Gastroesophageal sphincter (tissue), 4 donors: ENCODE results near the gene KIF21A. TPM values are rescaled to one million over a fixed set of nuclear protein-coding genes. Genes with fewer than 3 reads are reported as not detected.

Experiments
- ATAC-seq: fragments of 150-250 bp; one replicate; pipeline ENCODE4 v1.9.1; 2016; ENCODE audit warnings: mild to moderate bottlenecking, moderate library complexity
- H3K27ac ChIP-seq, 4 donors: fragments of 200-600 bp; sonication (generic) in 3 of 4; 1 replicate in 3 of 4; 2 replicates in 1 of 4; pipeline ENCODE4 v1.5.1; 2016 to 2019
- H3K27me3 ChIP-seq: fragments of 200-600 bp; sonication (generic); one replicate; pipeline ENCODE4 v1.5.1; 2019
- H3K36me3 ChIP-seq, 2 donors: fragments of 200-600 bp; sonication (generic); one replicate each; pipeline ENCODE4 v1.5.1; 2019; ENCODE audit warnings: control low read depth in 1 of 2
- H3K4me1 ChIP-seq, 3 donors: fragments of 200-600 bp; sonication (generic); 1 replicate in 2 of 3; 2 replicates in 1 of 3; pipeline ENCODE4 v1.5.1; 2016 to 2019; ENCODE audit warnings: control low read depth in 2 of 3
- H3K4me3 ChIP-seq, 2 donors: fragments of 200-600 bp; sonication (generic); one replicate each; pipeline ENCODE4 v1.5.1; 2019; ENCODE audit warnings: mild to moderate bottlenecking in 1 of 2, moderate library complexity in 1 of 2
- H3K9me3 ChIP-seq, 3 donors: fragments of 200-600 bp; sonication (generic); one replicate each; pipeline ENCODE4 v1.5.1; 2017 to 2019; ENCODE audit warnings: control low read depth in 2 of 3
- EP300 ChIP-seq: sonication (generic); formaldehyde crosslinking; IDR thresholded peaks from one replicate; pipeline ENCODE4 v1.6.1; 2017; ENCODE audit warnings: antibody characterized with exemption, mild to moderate bottlenecking
- POLR2A ChIP-seq, 2 donors: fragments of 450-650 bp; IDR thresholded peaks; one replicate each; pipeline ENCODE4 v1.6.1; 2017; ENCODE audit warnings: antibody characterized with exemption in 2 of 2, mild to moderate bottlenecking in 2 of 2, moderate library complexity in 1 of 2
- POLR2AphosphoS5 ChIP-seq: sonication (generic); formaldehyde crosslinking; IDR thresholded peaks from one replicate; pipeline ENCODE4 v1.6.1; 2017; ENCODE audit warnings: antibody characterized with exemption
- WGBS, 2 donors: methylation state at CpG; one replicate each; pipeline ENCODE4 v1.1.5; 2018; ENCODE audit warnings: low coverage in 1 of 2; 5-methylcytosine and 5-hydroxymethylcytosine counted together
- total RNA-seq, 4 donors: library from RNA; depleted of rRNA; stranded (reverse); fragments of >200 nt; gene quantifications; one replicate each; pipeline ENCODE4 v1.1.0, GENCODE V29; 2016
- TF ChIP-seq, protein P1 (sequence below), 4 experiments: fragments of 200-600 bp in 2 of 4; fragments of 450-650 bp in 2 of 4; sonication (generic) in 1 of 4; IDR thresholded peaks; one replicate each; pipeline ENCODE4 v1.5.1; 2017 to 2019; ENCODE audit warnings: antibody characterized with exemption in 4 of 4, mild to moderate bottlenecking in 2 of 4, moderate library complexity in 2 of 4

Gene KIF21A
- total RNA-seq, 4 donors from 2014 or later: 6.7 to 27.2 (median 10.9) TPM

DNA sequence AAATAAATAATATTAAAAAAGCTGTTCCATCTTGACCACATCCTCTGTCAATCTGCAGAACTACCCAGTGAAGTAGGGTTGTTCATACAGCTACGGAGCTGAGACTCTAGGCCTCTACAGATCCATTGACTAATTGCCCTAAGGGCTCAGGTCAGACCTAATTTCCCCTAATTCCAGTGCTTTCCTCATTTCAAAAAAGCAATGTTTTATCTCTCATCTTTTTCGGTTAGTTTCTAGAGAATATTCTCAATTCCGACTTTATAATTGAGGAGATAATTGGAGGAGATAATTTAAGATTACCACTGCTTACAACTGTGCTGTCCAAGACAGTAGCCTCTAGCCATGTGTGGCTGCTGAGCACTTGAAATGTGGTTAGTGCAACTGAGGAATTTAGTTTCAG lies 167.1 kb downstream of the KIF21A start:
- no peak for TF ChIP-seq POLR2AphosphoS5
- no peak for TF ChIP-seq POLR2A (IDR thresholded peaks at IDR 0.05)
- TF ChIP-seq, protein P1, sequence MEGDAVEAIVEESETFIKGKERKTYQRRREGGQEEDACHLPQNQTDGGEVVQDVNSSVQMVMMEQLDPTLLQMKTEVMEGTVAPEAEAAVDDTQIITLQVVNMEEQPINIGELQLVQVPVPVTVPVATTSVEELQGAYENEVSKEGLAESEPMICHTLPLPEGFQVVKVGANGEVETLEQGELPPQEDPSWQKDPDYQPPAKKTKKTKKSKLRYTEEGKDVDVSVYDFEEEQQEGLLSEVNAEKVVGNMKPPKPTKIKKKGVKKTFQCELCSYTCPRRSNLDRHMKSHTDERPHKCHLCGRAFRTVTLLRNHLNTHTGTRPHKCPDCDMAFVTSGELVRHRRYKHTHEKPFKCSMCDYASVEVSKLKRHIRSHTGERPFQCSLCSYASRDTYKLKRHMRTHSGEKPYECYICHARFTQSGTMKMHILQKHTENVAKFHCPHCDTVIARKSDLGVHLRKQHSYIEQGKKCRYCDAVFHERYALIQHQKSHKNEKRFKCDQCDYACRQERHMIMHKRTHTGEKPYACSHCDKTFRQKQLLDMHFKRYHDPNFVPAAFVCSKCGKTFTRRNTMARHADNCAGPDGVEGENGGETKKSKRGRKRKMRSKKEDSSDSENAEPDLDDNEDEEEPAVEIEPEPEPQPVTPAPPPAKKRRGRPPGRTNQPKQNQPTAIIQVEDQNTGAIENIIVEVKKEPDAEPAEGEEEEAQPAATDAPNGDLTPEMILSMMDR (IDR thresholded peaks at IDR 0.05): no peak
- no peak for TF ChIP-seq EP300
- no peak for ATAC-seq
- Histone ChIP-seq H3K9me3 (no peaks in the 10 kb centered on the region), H3K4me1 (no peaks in the 10 kb centered on the region), H3K27me3 (no peaks in the 10 kb centered on the region), H3K4me3 (no peak overlapping the region), H3K27ac (no peak overlapping the region), H3K36me3 (no peaks in the 10 kb centered on the region)
- WGBS, 2 donors: 79 to 81% methylated on average over 3 of the region's 3 CpGs

DNA sequence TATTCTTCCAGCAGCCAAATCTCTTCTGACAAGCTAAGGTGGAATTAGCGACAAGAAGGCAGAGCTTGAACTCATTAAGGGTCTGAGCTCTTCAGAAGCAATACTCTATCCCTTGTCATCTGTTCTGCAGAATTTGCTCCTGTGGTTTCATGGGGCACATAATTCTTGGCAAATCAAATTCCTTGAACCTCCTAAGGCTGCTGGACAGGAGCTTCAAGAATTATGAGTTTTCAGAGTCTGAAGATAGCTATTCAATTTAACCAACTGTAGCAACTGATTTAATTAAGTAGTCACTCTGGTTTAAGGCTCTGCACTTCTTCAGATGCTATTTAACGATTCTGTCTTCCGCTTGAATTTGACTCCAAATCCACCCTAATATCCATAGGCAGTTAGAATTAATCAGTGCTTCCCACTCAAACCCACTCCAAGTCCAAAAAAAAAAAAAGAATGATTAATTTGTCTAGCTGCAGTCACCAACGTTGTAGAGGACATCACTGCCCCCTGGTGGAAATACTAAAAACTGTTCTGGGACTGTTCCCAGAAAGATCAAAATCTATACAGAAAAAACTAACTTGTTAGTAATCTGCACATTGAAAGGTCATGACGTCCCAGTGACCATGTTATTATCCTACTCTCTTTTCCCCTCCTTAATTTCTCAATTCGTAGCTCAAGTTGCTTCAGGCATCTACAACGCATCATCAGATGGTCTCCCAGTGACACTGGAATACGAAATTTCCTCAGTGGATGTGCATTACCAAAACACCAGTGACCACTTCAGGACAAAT lies 169.9 kb downstream of the KIF21A start:
- no peak for ATAC-seq

GRCh38 chr12:39269492-39269891 lies 173.4 kb downstream of the KIF21A start:
- TF ChIP-seq, protein P1 (IDR thresholded peaks at IDR 0.05): no peak
- TF ChIP-seq POLR2A (IDR thresholded peaks at IDR 0.05): no peak
- TF ChIP-seq POLR2AphosphoS5: no peak
- no peak for TF ChIP-seq EP300
- Histone ChIP-seq H3K27ac (no peak overlapping the region), H3K27me3 (no peaks in the 10 kb centered on the region), H3K4me3 (no peak overlapping the region), H3K36me3 (no peaks in the 10 kb centered on the region), H3K9me3 (no peaks in the 10 kb centered on the region), H3K4me1 (no peaks in the 10 kb centered on the region)
- 89 to 93% methylated on average over 4 to 5 of the region's 5 CpGs for WGBS, 2 donors
- no peak for ATAC-seq

More for the DNA sequence above, 169.9 kb downstream of the KIF21A start:
- H3K27me3 ChIP-seq: no peaks in the 10 kb centered on the region
- H3K36me3 ChIP-seq: no peaks in the 10 kb centered on the region
- TF ChIP-seq EP300: no peak
- TF ChIP-seq, protein P1 (IDR thresholded peaks at IDR 0.05): peak; percentile 19 to 66 (median 43)
- 22 to 28% methylated on average over 7 to 8 of the region's 8 CpGs for WGBS, 2 donors
- H3K9me3 ChIP-seq: no peaks in the 10 kb centered on the region
- H3K4me3 ChIP-seq: no peak overlapping the region
- H3K4me1 ChIP-seq: no peaks in the 10 kb centered on the region
- H3K27ac ChIP-seq: no peak overlapping the region

DNA sequence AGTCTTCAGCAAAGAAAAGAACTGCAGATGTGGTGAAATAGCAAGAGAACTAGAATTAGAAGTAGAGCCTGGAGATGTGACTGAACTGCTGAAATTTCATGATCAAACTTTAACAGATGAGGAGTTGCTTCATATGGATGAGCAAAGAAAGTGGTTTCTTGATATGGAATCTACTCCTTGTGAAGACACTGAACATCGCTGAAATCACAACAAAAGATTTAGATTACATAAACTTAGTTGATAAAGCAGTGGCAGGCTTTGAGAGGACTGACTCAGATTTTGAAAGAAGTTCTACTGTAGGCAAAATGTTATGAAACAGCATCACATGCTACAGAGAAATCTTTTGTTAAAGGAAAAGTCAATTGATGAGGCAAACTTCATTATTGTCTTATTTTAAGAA lies 175.0 kb downstream of the KIF21A start:
- TF ChIP-seq POLR2AphosphoS5 (no peak), POLR2A (IDR thresholded peaks at IDR 0.05) (no peak), EP300 (no peak)
- TF ChIP-seq, protein P1 (IDR thresholded peaks at IDR 0.05): no peak
- no peaks in the 10 kb centered on the region for H3K9me3 ChIP-seq
- H3K4me1 ChIP-seq: no peaks in the 10 kb centered on the region
- WGBS, 2 donors: 47 to 71% methylated on average over 1 of the region's 1 CpG
- H3K36me3 ChIP-seq: no peaks in the 10 kb centered on the region
- H3K27ac ChIP-seq: no peak overlapping the region
- H3K27me3 ChIP-seq: no peaks in the 10 kb centered on the region
- ATAC-seq: no peak
- H3K4me3 ChIP-seq: no peak overlapping the region

DNA sequence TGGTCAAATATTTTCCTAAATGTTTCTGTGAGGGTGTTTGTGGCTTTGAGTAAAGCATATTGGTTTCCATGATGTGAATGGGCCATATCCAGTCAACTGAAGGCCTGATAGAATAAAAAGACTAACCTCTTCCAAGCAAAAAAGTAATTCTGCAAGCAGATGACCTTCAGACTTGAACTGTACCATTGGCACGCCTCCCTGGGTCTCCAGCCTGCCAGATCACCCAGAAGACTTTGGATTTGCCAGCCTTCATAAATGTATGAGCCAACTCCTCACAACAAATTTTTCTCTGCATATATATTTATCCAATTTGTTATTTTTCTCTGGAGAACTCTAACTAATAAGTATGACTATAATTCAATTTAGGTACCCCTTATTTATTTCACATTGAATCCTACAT lies 190.3 kb downstream of the KIF21A start:
- no peak for ATAC-seq
- WGBS, 2 donors: 82% methylated on average over 1 of the region's 1 CpG; no CpG with 5 or more reads in 1 of the 2 donors
- H3K4me3 ChIP-seq: no peak overlapping the region
- H3K9me3 ChIP-seq: no peaks in the 10 kb centered on the region
- H3K36me3 ChIP-seq: no peaks in the 10 kb centered on the region
- no peaks in the 10 kb centered on the region for H3K27me3 ChIP-seq
- no peaks in the 10 kb centered on the region for H3K4me1 ChIP-seq
- no peak overlapping the region for H3K27ac ChIP-seq
- TF ChIP-seq EP300 (no peak), POLR2A (IDR thresholded peaks at IDR 0.05) (no peak), POLR2AphosphoS5 (no peak)
- TF ChIP-seq, protein P1 (IDR thresholded peaks at IDR 0.05): no peak
